Activated effector memory CD4-positive, alpha-beta T cell treated with anti-CD3 and anti-CD28 coated beads, Interleukin-2, amount 50 U/mL, for 16 hours (primary cell): Measurements from ENCODE around the gene PXMP4.

Source experiments
- DNase-seq: peaks from one replicate; pipeline ENCODE4 v3.0.0-alpha.2; 2020

PXMP4 gene

DNA sequence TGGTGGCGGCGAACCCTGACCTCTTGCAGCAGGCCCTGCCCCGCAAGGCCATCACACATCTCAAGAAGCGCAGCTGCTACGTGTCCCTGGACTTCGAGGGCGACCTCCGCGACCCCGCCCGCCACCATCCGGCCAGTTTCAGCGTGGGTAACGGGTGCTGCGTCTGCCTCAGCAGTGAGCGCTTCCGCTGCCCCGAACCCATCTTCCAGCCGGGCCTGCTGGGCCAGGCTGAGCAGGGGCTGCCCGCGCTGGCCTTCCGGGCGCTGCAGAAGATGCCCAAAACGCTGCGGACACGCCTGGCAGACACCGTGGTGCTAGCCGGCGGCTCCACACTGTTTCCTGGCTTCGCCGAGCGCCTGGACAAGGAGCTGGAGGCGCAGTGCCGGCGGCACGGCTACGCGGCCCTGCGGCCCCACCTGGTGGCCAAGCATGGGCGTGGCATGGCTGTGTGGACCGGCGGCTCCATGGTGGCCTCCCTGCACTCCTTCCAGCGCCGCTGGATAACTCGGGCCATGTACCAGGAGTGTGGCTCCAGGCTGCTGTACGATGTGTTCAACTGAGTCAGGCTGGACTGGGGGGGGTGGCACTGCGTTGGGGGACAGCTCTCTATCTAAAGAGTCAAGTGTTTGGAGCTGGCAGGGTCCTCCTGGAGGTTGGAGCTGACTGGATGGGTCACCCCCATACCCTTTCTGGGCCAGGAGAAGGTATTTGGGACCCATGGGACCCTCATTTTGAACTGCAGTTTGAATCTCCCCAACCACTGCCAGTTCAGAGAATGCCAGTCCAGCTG, 52.2 kb downstream of the PXMP4 start:
- peak; percentile 93 for DNase-seq

GRCh38 chr20:33667245-33667675, 52.9 kb downstream of the PXMP4 start:
- peak; percentile 80 for DNase-seq

DNA sequence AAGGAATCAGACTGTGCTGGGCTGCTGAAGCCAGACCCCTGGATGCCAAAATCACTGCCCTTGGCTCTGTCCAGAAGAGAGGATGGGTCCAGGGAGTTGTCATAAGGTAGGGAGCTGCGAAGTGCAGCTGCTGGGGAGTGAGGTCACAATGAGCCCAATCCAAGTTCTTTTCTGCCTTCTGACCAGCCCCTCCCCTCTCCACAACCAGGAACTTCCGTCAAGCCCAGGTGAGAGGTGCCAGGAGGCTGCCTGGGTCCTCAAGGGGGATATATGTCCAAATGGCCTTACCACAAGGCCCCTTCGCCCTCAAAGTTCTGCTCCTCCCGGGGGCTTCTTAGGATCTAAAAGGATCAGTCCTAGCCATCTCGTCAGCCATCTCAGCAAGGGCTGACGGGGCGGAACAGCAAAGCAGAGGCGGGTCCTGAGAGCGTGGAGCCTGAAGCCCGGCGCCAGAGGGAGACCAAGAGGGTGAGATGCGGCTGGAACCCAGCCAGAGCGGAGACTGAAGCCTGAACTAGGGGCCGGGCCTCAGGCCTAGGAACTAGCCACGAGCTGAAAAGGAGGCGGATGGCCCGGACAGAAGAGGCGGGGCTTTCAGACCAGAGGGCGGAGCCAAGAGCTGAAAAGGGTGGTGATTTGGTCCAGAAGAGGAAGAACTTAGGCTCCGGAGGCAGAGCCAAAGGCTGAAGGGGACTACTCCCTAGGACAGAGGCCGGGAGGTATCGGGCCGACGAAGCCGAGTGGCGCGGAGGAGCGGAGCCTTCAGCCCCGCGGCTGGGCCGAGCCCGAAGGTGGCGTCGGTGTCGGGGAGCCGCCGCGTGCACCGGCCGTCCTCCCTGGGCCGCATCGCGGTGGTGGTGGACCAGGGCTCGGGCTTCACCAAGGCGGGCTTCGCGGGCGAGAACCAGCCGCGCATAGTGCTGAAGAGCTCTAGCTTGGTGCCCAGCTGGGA, 53.5 kb downstream of the PXMP4 start, which contains the start of gene ACTL10:
ACTL10 (plus strand) TSS at position 651 of the 952 bp plus-strand sequence. CDS start 555 bp downstream, outside the sequence.
- DNase-seq = peak; percentile 93

DNA sequence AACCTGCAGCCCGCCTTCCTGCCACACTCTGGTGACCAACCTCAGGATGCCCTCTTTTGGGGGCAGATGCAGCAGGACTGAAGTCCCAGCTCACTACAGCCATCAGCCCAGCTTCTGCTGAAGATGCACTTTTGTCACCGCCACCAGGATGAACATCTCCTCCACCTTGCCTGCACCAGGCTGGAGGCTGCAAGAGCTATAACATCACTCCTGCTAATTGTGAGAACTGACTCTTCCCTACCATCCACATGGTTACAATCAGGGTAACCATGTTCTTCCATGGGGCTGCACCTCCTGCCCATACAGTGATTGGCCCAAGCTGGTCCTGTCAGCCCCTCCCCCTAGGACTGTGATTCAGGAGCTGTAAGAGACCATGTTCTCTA, 55.4 kb downstream of the PXMP4 start:
- DNase-seq = no peak

DNA sequence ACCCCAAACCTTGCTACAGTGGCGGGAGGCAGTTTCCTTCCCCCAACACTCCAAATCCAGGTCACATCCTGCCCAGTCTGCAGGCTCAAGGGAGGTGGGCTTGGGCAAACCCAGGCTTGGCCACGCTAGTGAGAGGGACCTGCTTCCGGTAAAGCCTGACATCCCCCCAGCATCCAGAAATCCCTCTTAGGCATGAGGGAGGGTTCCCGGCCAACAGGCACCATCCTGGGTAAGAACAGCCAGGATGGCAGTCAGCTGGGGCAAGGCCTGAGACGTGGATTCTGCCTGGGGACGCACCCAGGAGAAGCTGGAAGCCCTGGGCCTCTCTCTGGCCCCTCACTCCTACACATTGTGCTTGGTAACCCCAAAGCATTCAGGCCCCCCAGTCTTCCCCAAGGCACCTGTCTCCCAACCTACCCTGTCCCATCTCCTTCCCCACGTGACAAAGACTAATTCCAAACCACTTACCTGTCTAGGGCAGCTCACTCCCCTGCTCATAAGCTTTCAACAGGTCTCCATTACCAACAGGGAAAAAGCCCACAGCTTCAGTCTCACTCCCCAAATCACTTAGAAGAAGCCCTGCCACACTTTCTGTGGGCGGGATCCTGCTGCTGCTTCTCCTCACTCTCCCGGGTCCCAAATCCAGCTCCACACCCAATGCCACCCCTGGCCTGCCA, 55.9 kb downstream of the PXMP4 start:
- no peak for DNase-seq

- peak; percentile 94 for DNase-seq
Measured at GRCh38 chr20:33663161-33664084, 56.7 kb downstream of the PXMP4 start.

GRCh38 chr20:33662172-33662571, 57.9 kb downstream of the PXMP4 start, which contains the start of gene C20orf144:
TSS of gene C20orf144 (plus strand) at chr20:33662327. CDS start at chr20:33662346, 19 bp downstream.
- no peak for DNase-seq

DNA sequence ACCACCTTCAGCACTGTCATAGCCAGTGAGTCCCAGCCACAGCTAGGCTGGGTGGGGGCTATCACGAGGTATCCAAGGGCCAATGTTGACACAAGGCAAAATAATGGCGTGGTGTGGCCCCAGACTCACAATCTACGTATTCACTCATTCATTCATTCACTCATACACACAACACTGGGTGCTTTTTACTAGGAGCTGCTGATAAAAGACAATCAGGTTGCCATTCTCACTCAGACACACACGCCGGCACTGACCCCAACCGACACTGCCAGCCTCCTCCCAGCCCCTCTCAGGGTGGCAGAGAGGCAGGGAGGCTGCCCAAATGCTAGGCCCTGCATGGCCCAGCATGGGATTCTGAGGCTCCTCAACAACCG, 59.4 kb downstream of the PXMP4 start:
- no peak for DNase-seq

DNA sequence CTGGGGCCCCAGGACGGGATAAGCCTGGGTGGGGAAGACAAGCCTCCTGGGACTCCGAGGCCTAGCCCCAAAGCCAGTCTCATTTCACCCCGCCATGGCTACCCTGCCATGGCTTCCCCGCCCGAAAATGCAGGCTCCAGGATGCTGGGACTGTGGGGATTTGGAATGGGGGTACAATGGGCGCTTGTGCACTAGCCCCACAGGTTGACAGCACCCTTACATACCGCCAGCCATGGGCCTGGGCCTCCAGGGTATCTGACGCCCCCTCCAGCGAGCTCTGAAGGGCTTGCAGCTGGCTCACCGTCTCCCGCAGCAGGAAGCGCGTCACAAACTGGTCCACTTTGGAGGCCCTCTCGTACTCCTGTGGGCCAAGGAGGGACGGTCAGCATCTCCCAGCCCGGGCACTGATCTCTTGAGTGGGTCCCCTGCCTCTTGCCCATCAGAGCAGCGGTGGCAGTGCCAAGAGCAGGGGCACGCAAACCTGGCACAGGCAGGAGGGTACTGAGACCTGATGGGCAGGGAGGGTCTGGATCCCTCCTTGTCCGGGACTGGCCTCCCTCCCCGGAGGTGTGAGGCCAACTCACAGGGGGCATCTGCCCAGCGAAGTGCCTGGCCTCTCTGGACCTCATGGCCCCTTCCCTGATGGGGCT, 60.0 kb downstream of the PXMP4 start:
- DNase-seq = no peak

- no peak for DNase-seq
Measured at GRCh38 chr20:33659341-33660034, 60.6 kb downstream of the PXMP4 start.

DNA sequence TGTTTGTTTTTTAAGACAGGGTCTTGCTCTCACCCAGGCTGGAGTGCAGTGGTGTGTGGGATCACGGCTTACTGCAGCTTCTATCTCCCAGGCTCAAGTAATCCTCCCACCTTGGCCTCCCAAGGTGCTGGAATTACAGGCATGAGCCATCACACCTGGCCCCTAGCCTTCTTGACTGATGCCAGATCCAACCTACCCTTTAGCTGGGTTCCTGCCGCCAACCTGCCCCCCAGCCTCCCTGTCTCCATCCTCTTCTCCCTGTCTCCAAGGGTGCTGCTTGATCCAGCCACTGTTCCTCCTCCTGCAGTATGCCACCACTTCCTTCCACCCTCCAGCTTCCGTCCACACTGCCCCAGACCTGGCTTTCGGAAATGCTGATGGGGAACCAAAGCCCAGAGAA, 61.2 kb downstream of the PXMP4 start:
- DNase-seq = no peak

- DNase-seq = no peak
Measured at GRCh38 chr20:33658510-33658909, 61.6 kb downstream of the PXMP4 start.

GRCh38 chr20:33657704-33658095, 62.4 kb downstream of the PXMP4 start:
- DNase-seq = no peak

DNA sequence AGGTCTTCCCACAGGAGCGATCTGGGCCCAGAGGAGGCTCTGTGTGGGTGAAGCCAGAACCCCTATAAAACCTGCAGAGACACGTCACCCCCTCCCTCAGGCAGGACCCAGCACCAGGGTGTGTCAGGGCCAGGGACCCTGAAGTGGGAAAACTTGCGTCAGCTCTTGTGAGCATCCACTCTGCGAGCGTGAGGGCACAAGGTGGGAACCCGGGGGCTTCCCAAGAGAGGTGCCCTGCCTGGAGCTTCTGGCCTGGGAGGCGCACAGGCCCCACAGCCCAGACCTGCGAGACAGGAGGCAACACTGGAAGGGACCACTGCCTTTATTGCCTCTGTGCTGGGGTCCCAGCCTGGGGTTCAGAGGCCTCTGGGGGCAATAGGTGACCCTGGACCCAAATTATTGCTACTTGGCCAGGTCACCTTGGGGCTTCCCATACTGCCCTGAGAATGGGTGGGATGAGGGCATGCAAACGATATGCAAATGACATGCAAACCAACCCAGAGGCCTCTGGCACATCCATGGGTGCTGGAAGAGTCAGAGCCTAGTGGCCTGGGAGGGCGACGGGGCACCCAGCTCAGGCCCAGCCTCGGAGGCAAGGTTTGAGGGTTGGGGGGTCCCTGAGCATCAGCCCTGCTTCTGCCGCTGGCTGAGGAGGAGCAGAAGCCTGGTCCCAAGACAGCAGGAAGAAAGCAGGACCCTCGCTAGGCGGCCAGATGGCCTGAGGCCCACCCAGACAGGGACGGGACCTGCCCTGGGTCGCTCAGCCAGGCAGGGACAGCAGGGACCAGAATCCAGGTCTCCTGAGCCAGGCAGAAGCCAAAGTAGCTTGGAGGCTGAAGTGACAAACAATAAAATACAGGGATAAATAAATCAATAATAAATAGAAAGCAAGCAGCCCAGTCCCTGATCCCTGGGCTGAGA, 63.1 kb downstream of the PXMP4 start:
- DNase-seq = no peak

DNA sequence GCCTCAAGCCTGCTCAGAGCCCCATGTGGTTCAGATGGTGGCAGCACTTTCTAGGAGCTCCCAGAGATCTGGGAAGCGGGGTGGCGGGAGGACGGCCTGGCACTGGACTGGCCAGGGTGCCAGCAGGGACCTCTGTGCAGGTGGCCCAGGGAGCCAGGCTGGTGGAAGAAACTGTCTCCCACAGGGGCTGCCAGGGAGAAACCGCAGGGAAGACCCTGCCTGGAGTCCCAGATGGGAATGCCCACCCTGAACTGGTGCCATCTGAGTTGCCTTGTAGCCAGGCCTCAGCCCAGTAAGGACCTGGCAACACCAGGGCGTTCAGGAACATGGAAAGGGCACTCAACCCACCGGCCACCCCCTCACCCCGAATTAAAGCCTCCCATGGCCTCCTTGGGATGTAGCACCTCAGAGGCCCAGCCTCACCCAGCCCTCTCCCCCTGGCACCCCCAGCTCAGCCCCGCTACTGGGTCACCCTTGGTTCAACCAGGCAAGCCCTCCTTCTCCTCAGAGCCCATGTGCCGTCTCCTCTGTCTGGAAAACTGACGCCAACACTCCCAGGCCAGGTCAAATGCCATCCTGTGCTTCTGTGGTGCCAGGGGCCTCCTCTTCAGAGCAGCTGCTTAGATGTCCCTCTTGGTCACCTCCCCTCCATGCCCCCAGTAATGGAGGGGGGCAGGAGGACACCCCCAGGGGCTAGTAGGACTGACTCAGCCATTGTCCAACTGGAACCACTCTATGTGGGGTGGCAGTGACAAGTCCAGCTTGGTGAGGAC, 63.9 kb downstream of the PXMP4 start:
- no peak for DNase-seq

GRCh38 chr20:33655164-33655563, 64.9 kb downstream of the PXMP4 start:
- no peak for DNase-seq

DNA sequence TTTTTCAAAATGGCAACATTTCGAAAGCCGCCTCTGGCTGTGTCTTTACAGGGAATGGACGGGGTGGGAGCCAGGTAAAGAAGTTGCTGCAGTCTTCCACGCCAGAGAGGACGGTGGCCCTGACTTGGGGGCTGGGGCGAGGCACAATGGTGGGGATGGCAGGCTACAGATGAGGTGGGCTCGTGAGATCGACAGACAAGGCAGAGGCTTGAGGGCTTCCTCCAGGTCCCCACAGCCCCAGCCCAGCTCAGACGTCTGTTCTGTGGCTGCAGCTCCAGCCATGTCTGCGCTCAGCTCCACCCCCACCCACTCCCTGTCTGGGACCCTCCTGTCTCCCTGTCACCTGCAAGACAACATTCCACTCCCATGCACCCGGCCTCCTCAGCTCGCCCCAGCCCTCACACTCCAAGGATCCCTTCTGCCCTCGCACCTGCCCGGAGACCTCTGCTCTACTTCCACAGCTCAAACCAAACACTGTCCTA, 65.4 kb downstream of the PXMP4 start:
- no peak for DNase-seq

DNA sequence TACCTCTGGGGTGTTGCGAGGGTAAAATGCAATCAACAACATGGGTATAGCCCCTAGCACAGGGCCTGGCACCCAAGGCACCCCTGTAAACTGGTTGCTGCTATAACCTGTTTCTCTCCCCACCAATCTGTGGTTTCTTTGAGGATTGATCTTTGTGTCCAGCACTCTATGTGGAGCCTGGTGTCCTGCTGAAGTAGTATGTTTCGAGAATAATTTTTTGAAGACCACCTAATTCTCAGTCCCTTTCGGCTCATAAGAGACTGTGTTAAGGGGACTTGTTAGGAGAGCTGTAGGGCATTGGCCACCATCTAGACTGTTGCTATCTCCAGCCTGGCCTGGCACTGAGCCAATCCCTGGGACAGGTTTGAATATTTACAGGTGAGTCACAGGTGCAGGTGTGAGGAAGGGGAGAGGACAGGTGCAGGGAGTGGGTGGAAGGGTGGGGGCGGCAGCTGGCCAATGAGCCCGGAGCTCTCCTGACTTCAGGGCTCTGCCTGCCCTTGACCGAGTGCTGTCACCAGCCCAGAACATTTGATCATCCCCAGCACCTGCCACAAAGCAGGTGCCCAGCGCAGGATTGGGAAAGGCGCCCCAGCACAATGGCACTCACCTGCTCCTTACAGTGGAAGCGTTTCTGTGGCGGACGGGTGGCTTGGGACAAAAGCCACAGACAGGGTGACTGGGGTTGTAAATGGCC, 66.1 kb downstream of the PXMP4 start:
- no peak for DNase-seq
